A172 (cell line): ENCODE data around the gene MLLT10. TPM values are rescaled to one million over a fixed set of nuclear protein-coding genes. Genes with fewer than 3 reads are reported as not detected.

ENCODE experiments used
- DNase-seq: peaks from one replicate; pipeline ENCODE4 v3.0.0-alpha.2; 2015; ENCODE audit warnings: low spot score
- total RNA-seq: library from RNA; depleted of rRNA; stranded (reverse); fragments of >200 nt; shearing (Covaris generic); gene quantifications from 2 replicates; pipeline ENCODE4 v1.2.3, GENCODE V29; 2014; rRNA removed

MLLT10 gene
- total RNA-seq, 1 experiment from 2014 or later: 22.7 TPM

DNA sequence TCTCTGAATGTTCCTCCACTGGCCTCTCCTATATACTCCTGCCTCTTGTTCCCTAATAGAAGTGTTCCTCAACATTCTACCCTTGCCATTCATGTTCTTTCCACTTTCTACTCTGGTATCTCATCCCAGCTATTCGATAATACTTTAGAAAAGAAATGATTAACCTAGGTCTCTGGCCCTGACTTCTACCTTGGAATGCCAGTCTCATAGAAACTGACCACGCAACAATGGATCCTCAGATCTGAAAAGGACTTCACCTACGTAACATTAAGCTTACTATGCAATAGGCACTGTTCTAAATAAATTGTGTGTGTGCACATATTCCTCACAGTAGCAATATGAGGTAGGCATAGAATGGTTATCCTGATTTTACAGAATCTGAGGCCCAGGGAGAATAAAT, 235.0 kb downstream of the MLLT10 start:
- DNase-seq: no peak

- no peak for DNase-seq
These were observed 237.2 kb downstream of the MLLT10 start for GRCh38 chr10:21771219-21771618.

GRCh38 chr10:21776883-21777282, 242.9 kb downstream of the MLLT10 start:
- no peak for DNase-seq

GRCh38 chr10:21791276-21791675, 257.2 kb downstream of the MLLT10 start:
- no peak for DNase-seq

Other genes starting within 250 kb of the MLLT10 start
- gene SKIDA1, start 8.6 kb upstream of the MLLT10 start, total RNA-seq: 0.53 and 2.4 TPM in 2 replicates